Vagina (tissue), 2 donors: ENCODE measurements around the gene FAAP20.

ENCODE experiments used
- CTCF ChIP-seq, 3 experiments: fragments of 450-650 bp in 2 of 3; fragments of 200-600 bp in 1 of 3; sonication (generic) in 1 of 3; IDR thresholded peaks; one replicate each; pipeline ENCODE4 v1.5.1; 2017 to 2019; ENCODE audit warnings: antibody characterized with exemption in 3 of 3, mild to moderate bottlenecking in 2 of 3, moderate library complexity in 2 of 3
- POLR2A ChIP-seq, 2 donors: fragments of 450-650 bp; IDR thresholded peaks; one replicate each; pipeline ENCODE4 v1.6.1; 2017; ENCODE audit warnings: antibody characterized with exemption in 2 of 2, mild to moderate bottlenecking in 2 of 2, moderate library complexity in 2 of 2
- POLR2AphosphoS5 ChIP-seq, 2 donors: sonication (generic); formaldehyde crosslinking; IDR thresholded peaks; one replicate each; pipeline ENCODE4 v1.9.0; 2017; ENCODE audit warnings: antibody characterized with exemption in 2 of 2, mild to moderate bottlenecking in 2 of 2, low read depth in 1 of 2; ENCODE audit not compliant: insufficient read depth in 1 of 2

- no peak for TF ChIP-seq CTCF (IDR thresholded peaks at IDR 0.05)
- no peak for TF ChIP-seq POLR2A (IDR thresholded peaks at IDR 0.05)
- no peak for TF ChIP-seq POLR2AphosphoS5 (IDR thresholded peaks at IDR 0.05; ENCODE audit: insufficient read depth in 1 of 2, low read depth in 1 of 2)
These were observed 12.4 kb upstream of the FAAP20 start for GRCh38 chr1:2206813-2207487.
